Gastrocnemius medialis (tissue), 4 donors: ENCODE results near the gene PIP4K2B. TPM values are rescaled to one million over a fixed set of nuclear protein-coding genes. Genes with fewer than 3 reads are reported as not detected.

Source experiments
- ATAC-seq, 2 donors: fragments of 150-250 bp; one replicate each; pipeline ENCODE4 v1.9.1; 2016
- DNase-seq, 2 donors: peaks; one replicate each; pipeline ENCODE4 v3.0.0-alpha.2; 2019
- H3K27ac ChIP-seq, 4 donors: fragments of 200-600 bp; sonication (generic); 1 replicate in 1 of 4; 2 replicates in 3 of 4; pipeline ENCODE4 v1.5.1; 2016 to 2018; ENCODE audit warnings: mild to moderate bottlenecking in 2 of 4, moderate library complexity in 1 of 4
- H3K27me3 ChIP-seq, 3 donors: fragments of 200-600 bp; sonication (generic) in 2 of 3; 1 replicate in 1 of 3; 2 replicates in 2 of 3; pipeline versions ENCODE4 v1.5.1 to v1.6.0; 2016 to 2019; ENCODE audit warnings: mild to moderate bottlenecking in 1 of 3, moderate library complexity in 1 of 3
- H3K36me3 ChIP-seq, 2 donors: fragments of 200-600 bp; sonication (generic) in 1 of 2; one replicate each; pipeline ENCODE4 v1.5.1; 2017 to 2018
- H3K4me1 ChIP-seq, 2 donors: fragments of 200-600 bp; sonication (generic) in 1 of 2; one replicate each; pipeline ENCODE4 v1.5.1; 2016 to 2017; ENCODE audit warnings: mild to moderate bottlenecking in 2 of 2
- H3K4me3 ChIP-seq, 4 donors: fragments of 200-600 bp; sonication (generic) in 3 of 4; 1 replicate in 1 of 4; 2 replicates in 3 of 4; pipeline ENCODE4 v1.5.1; 2016 to 2019; ENCODE audit warnings: mild to moderate bottlenecking in 2 of 4
- H3K9me3 ChIP-seq, 3 donors: fragments of 200-600 bp; sonication (generic) in 2 of 3; 1 replicate in 1 of 3; 2 replicates in 2 of 3; pipeline ENCODE4 v1.5.1; 2016 to 2019
- POLR2A ChIP-seq, 2 donors: fragments of 450-650 bp; IDR thresholded peaks; one replicate each; pipeline ENCODE4 v1.6.1; 2017; ENCODE audit warnings: antibody characterized with exemption in 2 of 2, mild to moderate bottlenecking in 2 of 2, moderate library complexity in 2 of 2
- in situ Hi-C, 4 donors: fragments of 200-750 bp; cut with MboI; loops; one replicate each; pipeline versions ENCODE4 v1.15.0 to v1.8.0; 2017; ENCODE audit warnings: low sequenced_read_pairs in 4 of 4
- intact Hi-C: fragments of 100-400 bp; cut with DNase I; formaldehyde crosslinking; loops from one replicate; pipeline ENCODE4 v1.15.1; 2023; ENCODE audit warnings: low total_unique reads
- total RNA-seq, 4 donors: library from RNA; depleted of rRNA; stranded (reverse); fragments of >200 nt; gene quantifications; one replicate each; pipeline versions ENCODE4 v1.1.0 to v1.2.3, GENCODE V29; 2016
- TF ChIP-seq, protein P1 (sequence below), 5 experiments: fragments of 450-650 bp in 3 of 5; fragments of 200-600 bp in 2 of 5; sonication (generic) in 2 of 5; IDR thresholded peaks in 4 of 5; conservative IDR thresholded peaks in 1 of 5; 1 replicate in 4 of 5; 2 replicates in 1 of 5; pipeline ENCODE4 v1.5.1; 2016 to 2019; ENCODE audit warnings: antibody characterized with exemption in 5 of 5, mild to moderate bottlenecking in 3 of 5, moderate library complexity in 3 of 5

PIP4K2B gene
- total RNA-seq, 4 donors from 2014 or later: 57.2 to 97.0 (median 76.8) TPM

DNA sequence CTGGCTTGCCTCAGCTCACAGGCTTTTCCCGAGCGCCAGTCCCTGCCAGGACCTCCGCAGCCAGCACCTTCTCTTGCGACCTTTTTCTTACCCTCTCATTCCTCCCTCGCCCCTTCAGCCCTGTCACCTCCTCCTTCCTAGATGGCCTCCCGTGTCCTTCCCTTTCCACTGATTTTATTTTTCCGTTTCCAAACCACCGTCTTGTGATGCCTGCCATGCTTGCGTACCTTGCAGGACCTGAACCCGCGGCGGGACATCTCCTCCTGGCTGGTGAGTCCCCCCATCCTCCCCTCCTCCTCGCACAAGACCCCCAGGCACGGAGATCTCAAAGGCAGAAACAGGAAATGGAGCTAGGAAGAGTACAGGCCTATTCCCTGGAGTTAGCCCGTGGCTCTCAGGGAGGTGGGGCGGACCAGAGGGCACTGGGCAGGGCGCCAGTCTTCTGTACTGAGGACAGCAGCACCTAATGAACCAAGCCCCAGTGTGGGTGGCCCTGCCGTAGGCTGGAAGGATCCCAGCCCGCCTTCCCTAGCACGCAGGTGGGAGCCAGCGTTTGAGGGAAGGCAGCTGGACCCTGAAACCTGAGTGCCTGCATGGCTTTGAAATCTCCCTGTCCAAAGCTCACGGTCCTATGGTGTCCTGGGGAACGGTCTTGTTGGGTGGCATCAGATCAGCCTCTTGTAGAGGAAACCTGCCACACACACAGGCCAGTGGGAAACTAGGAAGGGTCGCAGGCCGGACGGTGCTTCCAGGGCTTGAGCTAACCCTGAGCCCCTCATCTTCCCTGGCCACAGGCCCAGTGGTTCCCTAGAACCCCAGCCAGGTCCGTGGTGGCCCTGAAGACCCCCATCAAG lies 68.6 kb downstream of the PIP4K2B start:
- H3K9me3 ChIP-seq: no peaks in the 10 kb centered on the region
- TF ChIP-seq, protein P1, sequence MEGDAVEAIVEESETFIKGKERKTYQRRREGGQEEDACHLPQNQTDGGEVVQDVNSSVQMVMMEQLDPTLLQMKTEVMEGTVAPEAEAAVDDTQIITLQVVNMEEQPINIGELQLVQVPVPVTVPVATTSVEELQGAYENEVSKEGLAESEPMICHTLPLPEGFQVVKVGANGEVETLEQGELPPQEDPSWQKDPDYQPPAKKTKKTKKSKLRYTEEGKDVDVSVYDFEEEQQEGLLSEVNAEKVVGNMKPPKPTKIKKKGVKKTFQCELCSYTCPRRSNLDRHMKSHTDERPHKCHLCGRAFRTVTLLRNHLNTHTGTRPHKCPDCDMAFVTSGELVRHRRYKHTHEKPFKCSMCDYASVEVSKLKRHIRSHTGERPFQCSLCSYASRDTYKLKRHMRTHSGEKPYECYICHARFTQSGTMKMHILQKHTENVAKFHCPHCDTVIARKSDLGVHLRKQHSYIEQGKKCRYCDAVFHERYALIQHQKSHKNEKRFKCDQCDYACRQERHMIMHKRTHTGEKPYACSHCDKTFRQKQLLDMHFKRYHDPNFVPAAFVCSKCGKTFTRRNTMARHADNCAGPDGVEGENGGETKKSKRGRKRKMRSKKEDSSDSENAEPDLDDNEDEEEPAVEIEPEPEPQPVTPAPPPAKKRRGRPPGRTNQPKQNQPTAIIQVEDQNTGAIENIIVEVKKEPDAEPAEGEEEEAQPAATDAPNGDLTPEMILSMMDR (IDR thresholded peaks at IDR 0.05 in 4 of 5, conservative IDR thresholded peaks at IDR 0.05 in 1 of 5): no peak
- TF ChIP-seq POLR2A (IDR thresholded peaks at IDR 0.05): no peak
- H3K27ac ChIP-seq: peak overlapping the region; percentile 88 to 95 (median 90)
- DNase-seq (peak in 1 of 2 donors; percentile 70), ATAC-seq (peak; percentile 39 to 43)
- in situ Hi-C loops: loop anchor here in 3 of 4 donors (5.0 kb wide), 1 partner anchor 53 kb away; no protein-coding TSS in a partner anchor
- peaks cover 0 to 9% of the 10 kb centered on the region in 2 donors for H3K36me3 ChIP-seq
- peak overlapping the region; percentile 79 to 96 (median 87) for H3K4me3 ChIP-seq
- peaks cover 25 to 29% of the 10 kb centered on the region in 2 donors for H3K4me1 ChIP-seq
- intact Hi-C loops: loop anchor here (1.0 kb wide), 2 partner anchors 22 to 28 kb away; partner anchors contain the start of gene PSMB3
- no peaks in the 10 kb centered on the region for H3K27me3 ChIP-seq

DNA sequence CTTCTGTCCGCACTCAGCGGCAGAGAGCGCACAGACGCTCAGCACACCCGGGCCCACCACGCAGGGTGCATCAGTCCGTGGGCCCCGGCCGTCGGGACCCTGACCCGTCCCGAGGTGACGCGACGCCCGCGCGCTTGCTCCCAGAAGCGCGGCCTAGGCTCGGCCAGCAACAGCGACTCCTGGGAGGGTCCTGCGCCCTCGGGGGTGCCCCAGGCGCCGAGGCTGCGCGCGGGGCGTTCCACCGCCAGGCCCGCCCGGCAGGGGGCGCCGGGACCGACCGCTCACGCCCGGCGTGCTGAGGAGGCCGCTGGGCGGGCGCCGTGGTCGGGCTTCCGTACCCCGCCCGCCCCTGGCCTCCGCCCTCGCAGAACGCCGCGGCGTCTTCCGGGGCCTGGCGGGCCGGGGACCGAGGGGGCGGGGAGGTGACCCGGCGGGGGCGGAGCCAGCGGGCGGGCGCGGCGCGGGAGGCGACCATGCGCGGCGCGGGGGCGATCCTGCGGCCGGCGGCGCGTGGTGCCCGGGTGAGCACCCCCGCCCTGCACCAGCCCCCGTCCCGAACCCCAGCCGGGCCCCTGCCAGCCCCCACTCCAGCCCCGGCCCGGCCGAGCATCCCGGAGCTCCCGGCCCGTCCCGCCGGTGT lies 69.3 kb downstream of the PIP4K2B start, which contains the start of gene CISD3:
Gene CISD3 (plus strand): TSS at position 456 of the 640 bp plus-strand sequence. CDS start 18 bp downstream, at position 474.
- in situ Hi-C loops (loop anchor here in 3 of 4 donors (5.0 kb wide), 1 partner anchor 53 kb away; no protein-coding TSS in a partner anchor), intact Hi-C loops (loop anchor here (1.0 kb wide), 2 partner anchors 22 to 28 kb away; partner anchors contain the start of gene PSMB3)
- Histone ChIP-seq H3K9me3 (no peaks in the 10 kb centered on the region), H3K4me1 (peaks cover 20 to 22% of the 10 kb centered on the region in 2 donors), H3K36me3 (peaks cover 0 to 14% of the 10 kb centered on the region in 2 donors), H3K27ac (peak within 1 kb of the TSS; percentile 88 to 95 (median 90)), H3K4me3 (peak within 1 kb of the TSS; percentile 79 to 96 (median 87)), H3K27me3 (no peaks in the 10 kb centered on the region)
- TF ChIP-seq, protein P1 (IDR thresholded peaks at IDR 0.05 in 4 of 5, conservative IDR thresholded peaks at IDR 0.05 in 1 of 5): peak in 4 of 5 experiments; percentile 91 to 98 (median 96)
- peak; percentile 55 to 68 for TF ChIP-seq POLR2A (IDR thresholded peaks at IDR 0.05)
- ATAC-seq (peak; percentile 81 to 86), DNase-seq (peak; percentile 70 to 79)

DNA sequence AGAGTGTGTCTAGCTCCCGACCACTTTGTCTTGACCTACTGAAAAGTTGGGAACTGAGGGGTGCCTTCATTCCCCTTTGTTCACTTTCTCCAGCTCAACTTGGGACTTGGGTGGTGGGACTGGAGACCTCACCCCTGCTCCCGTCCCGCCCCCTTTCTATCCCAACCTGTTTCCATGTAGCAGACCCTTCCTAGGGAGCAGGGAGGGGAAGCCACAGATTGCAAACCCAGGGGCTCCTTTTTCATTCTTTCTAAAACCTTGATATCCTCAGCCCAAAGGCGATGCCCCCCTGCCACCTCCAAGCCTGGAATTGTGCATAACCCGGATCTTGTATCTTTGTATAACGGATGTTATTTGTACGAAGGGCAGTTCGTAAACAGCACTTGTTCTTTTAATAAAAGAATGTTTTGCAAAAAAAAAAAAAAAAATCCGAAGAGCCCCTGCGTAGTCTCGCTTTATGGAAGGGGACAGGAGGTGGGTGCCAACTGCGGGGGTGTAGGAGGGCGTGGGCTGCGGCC lies 69.9 kb downstream of the PIP4K2B start:
- H3K4me3 ChIP-seq: peak overlapping the region; percentile 53 to 80 (median 70)
- H3K4me1 ChIP-seq: peaks cover 20 to 22% of the 10 kb centered on the region in 2 donors
- H3K36me3 ChIP-seq: peaks cover 0 to 20% of the 10 kb centered on the region in 2 donors
- intact Hi-C loops (no loop called here), in situ Hi-C loops (no loop called here)
- ATAC-seq (no peak), DNase-seq (no peak)
- no peaks in the 10 kb centered on the region for H3K27me3 ChIP-seq
- TF ChIP-seq POLR2A (IDR thresholded peaks at IDR 0.05): no peak
- TF ChIP-seq, protein P1 (IDR thresholded peaks at IDR 0.05 in 4 of 5, conservative IDR thresholded peaks at IDR 0.05 in 1 of 5): no peak
- no peaks in the 10 kb centered on the region for H3K9me3 ChIP-seq
- peak overlapping the region; percentile 72 to 92 (median 89) for H3K27ac ChIP-seq

DNA sequence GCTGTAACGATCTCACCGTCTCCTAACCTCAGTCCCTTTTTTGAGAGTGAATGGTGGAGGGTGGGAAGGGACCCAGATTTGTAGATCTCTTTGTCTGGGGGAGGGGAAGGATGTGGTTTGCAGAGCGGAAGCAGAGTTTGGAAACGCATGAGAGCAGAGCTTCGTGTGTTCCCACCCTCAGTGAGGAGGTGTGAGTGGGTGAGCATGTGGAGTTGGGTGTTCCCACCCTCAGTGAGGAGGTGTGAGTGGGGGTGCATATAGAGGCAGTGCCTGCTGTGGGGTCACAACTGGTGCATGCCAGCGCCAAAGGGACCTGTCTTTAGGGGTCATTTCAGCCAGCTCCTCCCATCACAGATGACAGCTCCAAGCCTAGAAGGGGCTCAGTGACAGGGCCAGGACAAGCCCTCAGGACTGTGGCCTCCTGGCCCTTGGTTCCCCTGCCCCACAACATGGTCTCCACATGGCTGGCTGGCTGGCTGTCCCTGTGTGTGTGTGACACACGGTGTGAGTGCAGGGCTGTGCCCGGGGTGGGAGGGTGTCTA lies 71.0 kb downstream of the PIP4K2B start:
- DNase-seq (no peak), ATAC-seq (no peak)
- no peak overlapping the region for H3K4me3 ChIP-seq
- in situ Hi-C loops: no loop called here
- peaks cover 0 to 17% of the 10 kb centered on the region in 2 donors for H3K36me3 ChIP-seq
- H3K27ac ChIP-seq: peak overlapping the region; percentile 18 to 92 (median 89)
- H3K27me3 ChIP-seq: no peaks in the 10 kb centered on the region
- no peak for TF ChIP-seq POLR2A (IDR thresholded peaks at IDR 0.05)
- TF ChIP-seq, protein P1 (IDR thresholded peaks at IDR 0.05 in 4 of 5, conservative IDR thresholded peaks at IDR 0.05 in 1 of 5): no peak
- peaks cover 20 to 22% of the 10 kb centered on the region in 2 donors for H3K4me1 ChIP-seq
- H3K9me3 ChIP-seq: no peaks in the 10 kb centered on the region
- intact Hi-C loops: no loop called here
